HCEC 1CT (cell line): Measurements from ENCODE around the gene RWDD2A.

Experiments
- DNase-seq: peaks from one replicate; pipeline ENCODE4 v3.0.0-alpha.2; 2017

Gene RWDD2A

DNA sequence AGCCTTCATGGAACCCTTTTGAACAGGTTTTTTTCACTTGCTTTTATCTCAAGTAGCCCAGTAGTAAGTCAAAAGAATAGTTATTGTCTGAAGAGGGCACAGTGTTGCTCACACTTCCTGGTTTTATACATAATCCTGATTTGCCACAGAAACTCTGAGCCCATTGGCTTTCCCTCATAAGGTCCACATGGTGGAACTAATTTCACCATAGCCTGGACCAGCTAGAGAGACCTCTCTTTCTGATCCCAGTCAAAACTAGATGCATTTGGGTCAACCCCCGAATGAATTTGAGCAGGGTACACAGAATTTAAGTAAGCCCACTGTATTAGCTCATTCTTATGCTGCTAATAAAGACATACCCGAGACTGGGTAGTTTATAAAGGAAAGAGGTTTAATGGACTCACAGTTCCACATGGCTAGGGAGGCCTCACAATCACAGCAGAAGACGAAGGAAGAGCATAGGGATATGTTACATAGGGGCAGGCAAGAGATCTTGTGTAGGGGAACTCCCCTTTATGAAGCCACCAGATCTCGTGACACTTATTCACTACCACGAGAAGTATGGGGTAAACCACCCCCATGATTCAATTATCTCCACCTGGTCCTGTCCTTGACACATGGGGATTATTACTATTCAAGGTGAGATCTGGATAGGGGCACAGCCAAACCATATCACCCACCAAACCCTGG lies 6.2 kb downstream of the RWDD2A start:
- DNase-seq = no peak

DNA sequence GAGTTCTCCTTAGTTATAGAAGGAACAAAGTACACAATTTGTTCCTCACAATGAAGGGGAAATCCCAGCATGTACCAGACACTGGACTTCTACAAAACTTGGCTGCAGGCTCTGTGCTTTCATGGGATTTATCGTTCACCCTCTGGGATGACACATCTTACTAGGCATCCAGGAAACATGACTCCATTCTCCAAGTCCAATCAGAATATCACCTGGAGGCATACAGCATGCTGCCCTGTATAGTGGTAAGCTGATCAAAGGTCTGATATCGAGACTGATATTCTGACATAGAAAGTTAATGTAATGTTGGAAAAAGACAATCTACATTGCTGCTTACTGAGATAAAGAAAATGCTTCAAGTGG lies 6.7 kb downstream of the RWDD2A start:
- peak; percentile 58 for DNase-seq

DNA sequence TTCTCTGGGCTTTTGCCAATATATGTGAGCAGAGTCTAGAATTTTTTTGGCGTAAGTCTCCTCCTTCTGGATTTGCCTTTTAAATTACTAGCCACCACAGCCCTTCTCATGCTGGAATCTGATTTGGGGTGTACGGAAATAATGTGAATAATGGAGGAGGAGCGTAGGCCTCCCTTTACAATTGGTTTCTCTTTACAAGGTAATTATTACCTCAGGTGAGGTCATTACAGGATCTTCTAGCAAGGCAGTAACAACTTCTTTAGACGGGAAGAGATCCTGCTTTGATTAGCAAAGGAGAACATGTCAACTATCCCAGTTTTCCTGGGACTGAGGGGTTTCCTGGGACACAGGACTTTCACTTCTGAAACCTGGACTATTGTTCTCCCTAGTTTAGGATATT lies 8.9 kb downstream of the RWDD2A start:
- DNase-seq = no peak

DNA sequence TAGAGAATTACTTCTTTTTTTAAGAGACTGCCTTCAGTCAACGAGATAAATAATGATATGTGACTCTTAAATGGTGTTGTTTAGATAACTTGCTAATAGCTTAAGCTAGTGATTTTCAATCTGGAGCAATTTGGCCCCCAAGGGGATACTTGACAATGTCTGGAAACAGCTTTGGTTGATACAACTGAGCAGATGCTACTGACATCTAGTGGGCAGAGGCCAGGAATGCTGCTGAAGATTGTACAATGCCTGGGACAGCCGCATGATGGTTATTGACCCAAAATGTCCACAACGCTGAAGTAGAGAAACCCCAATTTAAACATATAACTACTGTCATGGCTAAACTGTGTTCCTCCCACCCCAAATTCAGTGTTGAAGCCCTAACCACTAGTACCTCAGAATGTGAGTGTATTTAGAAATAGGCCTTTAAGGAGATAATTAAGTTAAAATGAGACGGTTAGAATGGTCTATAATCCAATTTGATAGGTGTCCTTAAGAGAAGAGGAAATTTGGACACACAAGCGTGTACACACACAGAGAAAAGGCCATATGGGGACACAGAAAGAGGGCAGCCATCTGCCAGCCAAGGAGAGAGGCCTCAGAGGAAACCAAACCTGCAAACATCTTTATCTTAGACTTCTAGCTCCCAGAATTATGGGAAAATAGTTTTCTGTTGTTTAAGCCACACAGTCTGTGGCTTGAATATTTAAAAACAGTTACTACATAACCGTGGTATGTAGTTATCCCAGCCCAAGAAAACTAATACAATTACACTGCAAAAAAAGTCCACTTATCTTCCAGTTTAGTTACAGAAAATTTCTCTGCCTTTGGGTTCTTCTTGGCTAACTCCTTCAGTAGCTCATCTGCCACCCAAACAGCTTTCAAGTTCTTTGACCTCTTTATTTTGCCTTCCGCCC lies 22.2 kb downstream of the RWDD2A start:
- DNase-seq = peak; percentile 65

DNA sequence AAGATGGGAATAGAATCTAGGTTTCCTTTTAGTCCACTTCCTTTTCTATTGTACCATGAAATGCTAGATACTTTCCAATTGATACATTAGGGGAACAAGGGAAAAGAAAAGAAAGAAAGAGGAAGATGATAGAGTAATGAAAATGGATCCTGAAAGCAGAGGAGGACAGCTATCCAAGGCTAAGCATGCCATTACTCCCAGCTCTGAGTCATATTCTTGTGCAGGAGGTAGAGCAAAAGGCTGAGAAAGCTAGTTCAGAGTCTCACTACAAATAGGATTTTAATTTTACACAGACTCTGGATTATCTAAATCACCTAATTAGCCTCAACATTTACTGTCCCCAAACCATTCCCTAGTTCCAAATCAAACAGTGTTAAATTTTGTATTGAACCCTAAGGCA lies 23.6 kb downstream of the RWDD2A start:
- no peak for DNase-seq

DNA sequence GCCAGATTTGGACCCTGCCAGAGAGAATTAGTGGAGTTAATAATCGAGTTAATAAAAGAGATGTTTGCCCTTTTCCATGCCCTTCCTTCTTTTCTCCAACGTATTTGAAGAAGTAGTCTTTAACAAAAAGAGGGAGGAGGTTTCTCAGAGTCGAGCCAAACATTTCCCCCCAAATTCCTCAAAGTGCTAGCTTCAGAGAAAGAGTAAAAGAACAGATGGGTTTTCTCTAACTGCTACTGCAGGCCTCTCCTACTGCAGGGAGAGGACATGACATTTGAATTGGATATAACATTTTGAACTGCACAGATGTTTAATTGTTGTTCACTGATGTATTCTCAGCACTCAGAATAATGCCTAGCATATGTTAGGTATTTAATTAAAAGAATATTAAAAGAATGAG lies 25.5 kb downstream of the RWDD2A start:
- no peak for DNase-seq

DNA sequence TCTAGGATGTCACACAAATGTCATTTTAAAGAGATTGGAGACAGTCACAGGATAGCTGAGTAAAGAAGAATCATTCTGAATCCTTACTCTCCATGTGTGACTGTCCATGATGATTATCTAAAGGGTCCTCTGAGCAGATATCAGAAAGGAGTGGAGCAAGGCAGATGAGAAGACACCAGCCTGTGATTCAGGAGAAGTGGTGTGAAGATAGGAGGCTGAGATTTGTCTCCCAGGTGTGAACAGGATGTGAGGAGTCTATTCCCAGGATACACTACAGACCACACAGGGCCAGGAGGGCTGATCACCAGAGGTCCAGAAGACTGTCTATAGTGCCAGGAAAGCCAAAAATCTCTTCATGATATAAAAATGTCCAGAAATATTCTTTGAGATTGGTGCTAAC lies 27.0 kb downstream of the RWDD2A start:
- DNase-seq = no peak

DNA sequence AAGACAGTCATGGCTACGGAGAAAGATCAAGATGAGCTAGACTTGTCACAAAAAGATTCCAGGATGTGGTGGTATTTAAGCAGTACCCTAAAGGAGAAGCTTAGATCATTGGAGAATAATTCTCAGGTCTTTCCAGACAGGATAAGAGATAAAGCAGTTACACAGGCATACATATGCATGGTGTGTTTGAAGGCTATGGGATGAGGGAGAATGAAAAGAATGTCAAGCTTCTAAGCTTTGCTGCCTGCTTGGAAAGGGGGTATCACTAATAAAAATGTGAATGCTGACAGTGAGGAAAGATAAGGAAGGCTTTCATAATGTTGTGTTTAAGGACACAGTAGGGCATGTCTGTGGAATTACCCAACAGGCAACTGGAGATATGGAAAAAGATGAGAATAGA lies 28.1 kb downstream of the RWDD2A start:
- DNase-seq = no peak

DNA sequence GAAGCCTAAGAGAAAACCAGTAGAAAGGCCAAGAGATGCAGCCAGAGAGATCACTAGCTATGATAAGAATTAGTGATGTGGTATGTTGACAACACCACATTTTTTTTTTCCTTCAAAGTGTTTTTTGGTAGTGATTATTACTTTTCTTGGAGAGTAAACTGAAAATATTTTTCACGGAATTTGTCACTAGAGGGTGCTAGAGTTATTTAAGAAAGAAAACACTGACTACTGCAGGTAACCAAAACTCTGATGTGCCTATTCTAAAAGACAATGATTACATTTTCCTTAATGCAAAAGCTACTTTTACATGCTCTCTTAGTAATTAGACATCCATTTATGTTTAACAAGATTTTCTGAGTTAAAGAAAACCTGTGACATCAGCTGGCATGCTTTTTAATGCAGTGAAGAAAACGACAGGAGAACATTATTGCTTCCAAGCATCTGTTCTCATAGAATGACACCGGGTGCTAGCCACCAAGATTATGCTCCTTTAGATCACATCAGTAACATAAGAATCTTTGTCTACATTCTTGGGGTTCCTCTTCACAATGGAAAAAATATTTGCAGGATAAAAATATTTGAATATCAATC lies 28.8 kb downstream of the RWDD2A start:
- DNase-seq = peak; percentile 45

DNA sequence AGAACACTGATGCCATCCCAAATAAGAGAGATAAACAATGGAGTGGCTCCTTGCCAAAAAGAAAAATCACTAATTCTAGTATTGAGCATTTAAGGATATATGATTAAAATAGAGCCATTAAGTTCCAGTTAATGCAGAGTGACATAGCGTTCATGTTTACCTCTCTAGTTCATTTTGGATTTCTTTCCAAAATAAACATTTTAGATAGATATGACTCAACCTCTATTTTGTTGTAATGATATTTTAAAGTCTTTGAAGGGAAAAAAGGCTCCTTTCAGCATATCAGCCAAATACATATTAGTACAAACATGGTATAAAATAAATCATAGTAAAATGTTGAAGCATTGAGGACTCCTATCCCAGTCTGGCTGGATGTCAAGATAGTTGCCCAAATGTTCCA lies 33.4 kb downstream of the RWDD2A start:
- DNase-seq = no peak

DNA sequence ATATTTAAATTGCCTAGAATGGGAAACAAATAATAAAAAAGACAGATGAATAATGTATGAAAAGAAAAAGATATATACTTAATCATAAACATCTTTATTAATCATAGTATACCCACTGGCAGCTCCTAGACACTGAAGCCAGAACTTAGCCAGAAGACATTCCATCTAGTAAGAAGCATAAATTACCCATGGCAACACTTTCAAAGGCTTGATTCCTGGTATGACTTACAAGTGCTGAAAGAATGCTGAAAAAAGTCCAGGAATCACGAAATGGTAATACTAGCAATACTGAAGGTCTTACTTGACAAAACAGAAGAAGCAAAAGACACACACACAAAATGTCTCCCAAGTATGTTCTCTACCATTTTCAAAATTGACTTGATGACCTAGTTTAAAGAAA lies 38.0 kb downstream of the RWDD2A start:
- DNase-seq = peak; percentile 12

DNA sequence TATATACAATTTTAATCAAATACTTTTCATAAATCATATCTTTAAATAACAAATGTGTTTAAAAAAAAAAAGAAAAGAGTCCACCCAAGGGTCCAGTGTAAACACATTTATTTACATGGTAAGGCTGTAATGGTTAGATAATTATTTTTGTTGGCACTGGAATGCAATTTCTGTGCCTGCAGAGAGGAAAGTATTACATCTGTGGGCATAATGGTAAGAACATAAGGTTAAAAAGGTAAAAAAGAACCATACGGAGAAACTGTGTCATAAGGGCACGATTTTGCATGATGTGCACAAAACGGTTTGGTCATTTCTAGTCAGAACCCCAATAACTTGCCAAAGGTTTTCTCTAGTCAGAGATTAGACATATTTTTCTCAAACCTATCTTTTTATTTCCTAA lies 54.3 kb downstream of the RWDD2A start:
- DNase-seq = no peak
